ENCODE data around the gene SH3GLB2.
"Not testable (repeated sequence)": the region's sequence is repeated elsewhere in the genome, so short reads cannot be mapped to it uniquely, and the experiment has no call there.

The SH3GLB2 gene

GRCh38 chr9:129006328-129007034 is 21.6 kb downstream of the SH3GLB2 start:
- peak; percentile 62 for TF ChIP-seq CTCF (IDR thresholded peaks at IDR 0.05)
- Histone ChIP-seq H3K27ac (peak overlapping the region; percentile 33 to 55), H3K4me3 (no peak overlapping the region)
- no peak for DNase-seq (ENCODE audit: low spot score)

GRCh38 chr9:129005336-129005997 is 22.7 kb downstream of the SH3GLB2 start:
- no peak for DNase-seq (ENCODE audit: low spot score)
- H3K27ac ChIP-seq, result no peak overlapping the region
- TF ChIP-seq CTCF (IDR thresholded peaks at IDR 0.05), result no peak

GRCh38 chr9:129004173-129004572 is 24.0 kb downstream of the SH3GLB2 start:
- not testable (repeated sequence) for H3K4me3 ChIP-seq; DNase-seq (ENCODE audit: low spot score); H3K27ac ChIP-seq

More at GRCh38 chr9:129005336-129005997, 22.7 kb downstream of the SH3GLB2 start:
- no peak overlapping the region for H3K4me3 ChIP-seq

DNA sequence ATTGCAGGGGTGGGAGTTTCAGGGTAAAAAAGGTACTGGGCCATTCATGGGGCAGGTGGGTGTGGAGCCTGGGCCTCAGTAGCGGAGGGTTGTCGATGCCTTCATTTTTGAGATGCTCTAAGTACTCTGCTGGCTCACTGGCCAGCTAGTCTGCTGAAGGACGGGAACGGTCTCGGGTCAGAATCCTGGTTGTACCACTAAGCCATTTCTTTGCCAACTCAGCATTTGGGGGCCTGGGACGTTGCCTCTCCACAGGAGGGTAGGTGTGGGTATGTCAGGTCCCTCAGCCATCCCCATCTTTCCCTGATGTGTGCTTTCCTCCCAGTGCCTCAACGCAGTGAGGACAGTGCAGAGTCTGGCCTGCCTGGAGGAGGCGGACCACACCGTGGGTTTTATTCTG is 25.1 kb downstream of the SH3GLB2 start:
- H3K4me3 ChIP-seq, result no peak overlapping the region
- H3K27ac ChIP-seq, result no peak overlapping the region
- no peak for TF ChIP-seq CTCF (IDR thresholded peaks at IDR 0.05)
- no peak for DNase-seq (ENCODE audit: low spot score)

DNA sequence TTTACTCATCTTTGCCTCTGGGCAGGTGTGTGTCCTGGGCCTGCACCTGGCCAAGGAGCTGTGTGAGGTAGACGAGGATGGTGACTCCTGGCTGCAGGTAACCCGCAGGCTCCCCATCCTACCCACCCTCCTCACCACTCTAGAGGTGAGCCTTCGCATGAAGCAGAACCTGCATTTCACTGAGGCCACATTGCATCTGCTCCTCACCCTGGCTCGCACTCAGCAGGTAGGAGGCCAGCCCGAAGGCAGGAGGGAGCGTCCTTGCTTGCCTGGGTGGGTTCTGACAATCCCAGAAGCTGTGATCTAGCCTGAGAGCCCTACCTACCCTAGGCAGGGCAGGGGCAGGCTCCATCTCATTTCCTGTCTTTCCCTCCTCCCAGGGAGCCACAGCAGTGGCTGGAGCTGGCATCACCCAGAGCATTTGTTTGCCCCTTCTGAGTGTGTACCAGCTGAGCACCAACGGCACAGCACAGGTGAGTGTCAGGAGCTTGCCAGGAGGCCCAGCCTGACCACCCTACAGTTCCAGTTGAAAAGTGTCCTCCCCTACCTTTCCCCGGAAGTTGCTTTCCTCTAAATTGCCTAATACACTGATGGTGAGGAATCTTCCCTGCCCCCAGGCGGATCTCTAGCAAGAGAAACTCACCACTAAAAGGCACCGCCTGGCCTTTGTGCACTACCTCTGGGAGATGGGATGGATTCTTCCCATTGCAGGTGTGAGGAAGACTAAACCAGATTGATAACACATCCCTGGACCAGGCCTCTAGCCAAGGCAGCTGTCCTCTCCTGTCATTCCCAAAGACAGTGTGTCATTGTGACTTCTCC is 26.4 kb downstream of the SH3GLB2 start:
- Histone ChIP-seq H3K27ac (no peak overlapping the region), H3K4me3 (no peak overlapping the region)
- DNase-seq (ENCODE audit: low spot score), result no peak
- TF ChIP-seq CTCF (IDR thresholded peaks at IDR 0.05), result no peak

- DNase-seq (ENCODE audit: low spot score), result no peak
- no peak overlapping the region for H3K4me3 ChIP-seq
- H3K27ac ChIP-seq, result no peak overlapping the region
- TF ChIP-seq CTCF (IDR thresholded peaks at IDR 0.05), result no peak
These were observed 28.4 kb downstream of the SH3GLB2 start for GRCh38 chr9:128999581-129000206.

DNA sequence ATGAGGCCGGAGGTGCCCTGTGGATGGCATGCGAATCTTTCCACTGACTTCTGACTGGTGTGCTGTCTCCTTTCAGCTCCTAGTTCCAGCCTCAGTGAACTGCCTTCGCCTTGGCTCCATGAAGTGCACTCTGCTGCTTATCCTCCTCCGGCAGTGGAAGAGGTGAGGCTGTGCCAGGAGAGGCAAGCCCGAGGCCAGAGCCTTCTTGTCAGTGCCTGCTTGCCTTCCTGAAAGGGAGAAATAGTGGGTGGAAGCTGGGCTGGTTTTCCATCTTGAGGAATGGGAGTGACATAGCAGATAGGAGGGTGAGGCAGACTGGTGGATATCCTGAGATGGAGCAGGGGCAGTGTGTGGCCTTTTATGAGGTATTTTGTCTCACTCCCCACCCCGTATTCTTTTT is 29.7 kb downstream of the SH3GLB2 start:
- Histone ChIP-seq H3K27ac (no peak overlapping the region), H3K4me3 (no peak overlapping the region)
- DNase-seq (ENCODE audit: low spot score), result no peak
- no peak for TF ChIP-seq CTCF (IDR thresholded peaks at IDR 0.05)

All from coronary artery (tissue), 2 donors.